Activated naive CD8-positive, alpha-beta T cell (primary cell): Measurements from ENCODE around the gene AFG3L2.
"Not testable (repeated sequence)": the region's sequence is repeated elsewhere in the genome, so short reads cannot be mapped to it uniquely, and the experiment has no call there.

Experiments used
- H3K27ac Mint-ChIP-seq: one replicate; pipeline ENCODE4 v1.8.0; 2021; ENCODE audit warnings: mixed read lengths
- H3K27me3 Mint-ChIP-seq: one replicate; pipeline ENCODE4 v1.8.0; 2021; ENCODE audit warnings: mixed read lengths
- H3K36me3 Mint-ChIP-seq: one replicate; pipeline ENCODE4 v1.8.0; 2021; ENCODE audit warnings: mixed read lengths
- H3K4me1 Mint-ChIP-seq: one replicate; pipeline ENCODE4 v1.8.0; 2021; ENCODE audit warnings: low read depth, mixed read lengths
- H3K4me3 Mint-ChIP-seq: one replicate; pipeline ENCODE4 v1.8.0; 2021; ENCODE audit warnings: mild to moderate bottlenecking, mixed read lengths
- H3K9me3 Mint-ChIP-seq: one replicate; pipeline ENCODE4 v1.8.0; 2021; ENCODE audit warnings: low read depth, mixed read lengths

The AFG3L2 gene

GRCh38 chr18:12406371-12407111 lies 29.5 kb upstream of the AFG3L2 start:
- H3K4me1 Mint-ChIP-seq: peaks cover 22% of the 10 kb centered on the region

GRCh38 chr18:12405066-12405465 lies 28.0 kb upstream of the AFG3L2 start:
- Mint-ChIP-seq H3K27me3 (peaks cover 22% of the 10 kb centered on the region), H3K36me3 (no peaks in the 10 kb centered on the region), H3K4me3 (no peak overlapping the region), H3K9me3 (no peaks in the 10 kb centered on the region), H3K4me1 (peaks cover 22% of the 10 kb centered on the region), H3K27ac (no peak overlapping the region)

More at GRCh38 chr18:12406371-12407111, 29.5 kb upstream of the AFG3L2 start:
- no peak overlapping the region for H3K27ac Mint-ChIP-seq
- H3K9me3 Mint-ChIP-seq: no peaks in the 10 kb centered on the region
- peaks cover 20% of the 10 kb centered on the region for H3K27me3 Mint-ChIP-seq
- H3K36me3 Mint-ChIP-seq: no peaks in the 10 kb centered on the region
- H3K4me3 Mint-ChIP-seq: peak overlapping the region; percentile 85

- Mint-ChIP-seq H3K4me1 (peaks cover 21% of the 10 kb centered on the region), H3K4me3 (no peak overlapping the region), H3K36me3 (no peaks in the 10 kb centered on the region), H3K27ac (no peak overlapping the region), H3K9me3 (no peaks in the 10 kb centered on the region), H3K27me3 (peaks cover 25% of the 10 kb centered on the region)
These were observed 26.8 kb upstream of the AFG3L2 start for GRCh38 chr18:12403601-12404506.

- H3K27ac Mint-ChIP-seq: no peak overlapping the region
- H3K4me3 Mint-ChIP-seq: no peak overlapping the region
- H3K36me3 Mint-ChIP-seq: no peaks in the 10 kb centered on the region
- H3K9me3 Mint-ChIP-seq: no peaks in the 10 kb centered on the region
- H3K27me3 Mint-ChIP-seq: peaks cover 32% of the 10 kb centered on the region
- peaks cover 10% of the 10 kb centered on the region for H3K4me1 Mint-ChIP-seq
These were observed 24.9 kb upstream of the AFG3L2 start for GRCh38 chr18:12401881-12402280.

GRCh38 chr18:12399231-12399630 lies 22.2 kb upstream of the AFG3L2 start:
- Mint-ChIP-seq H3K4me1 (no peaks in the 10 kb centered on the region), H3K9me3 (no peaks in the 10 kb centered on the region), H3K27me3 (peaks cover 30% of the 10 kb centered on the region), H3K36me3 (no peaks in the 10 kb centered on the region), H3K27ac (no peak overlapping the region), H3K4me3 (no peak overlapping the region)

GRCh38 chr18:12398625-12399024 lies 21.6 kb upstream of the AFG3L2 start:
- no peaks in the 10 kb centered on the region for H3K4me1 Mint-ChIP-seq
- peaks cover 26% of the 10 kb centered on the region for H3K27me3 Mint-ChIP-seq
- H3K27ac Mint-ChIP-seq: no peak overlapping the region
- no peaks in the 10 kb centered on the region for H3K36me3 Mint-ChIP-seq
- no peak overlapping the region for H3K4me3 Mint-ChIP-seq
- no peaks in the 10 kb centered on the region for H3K9me3 Mint-ChIP-seq

GRCh38 chr18:12397793-12398192 lies 20.8 kb upstream of the AFG3L2 start:
- Mint-ChIP-seq H3K4me1 (no peaks in the 10 kb centered on the region), H3K9me3 (no peaks in the 10 kb centered on the region), H3K27ac (no peak overlapping the region), H3K4me3 (no peak overlapping the region), H3K27me3 (peaks cover 22% of the 10 kb centered on the region), H3K36me3 (no peaks in the 10 kb centered on the region)

GRCh38 chr18:12397254-12397653 lies 20.2 kb upstream of the AFG3L2 start:
- Mint-ChIP-seq H3K9me3 (no peaks in the 10 kb centered on the region), H3K4me1 (no peaks in the 10 kb centered on the region), H3K4me3 (no peak overlapping the region), H3K27ac (no peak overlapping the region), H3K27me3 (peaks cover 19% of the 10 kb centered on the region), H3K36me3 (no peaks in the 10 kb centered on the region)

- Mint-ChIP-seq H3K36me3 (no peaks in the 10 kb centered on the region), H3K4me3 (no peak overlapping the region), H3K9me3 (no peaks in the 10 kb centered on the region), H3K4me1 (no peaks in the 10 kb centered on the region), H3K27ac (no peak overlapping the region), H3K27me3 (peaks cover 13% of the 10 kb centered on the region)
These were observed 17.4 kb upstream of the AFG3L2 start for GRCh38 chr18:12394428-12394827.

- peaks cover 11% of the 10 kb centered on the region for H3K27me3 Mint-ChIP-seq
- no peaks in the 10 kb centered on the region for H3K36me3 Mint-ChIP-seq
- no peaks in the 10 kb centered on the region for H3K4me1 Mint-ChIP-seq
- H3K4me3 Mint-ChIP-seq: no peak overlapping the region
- no peak overlapping the region for H3K27ac Mint-ChIP-seq
- H3K9me3 Mint-ChIP-seq: no peaks in the 10 kb centered on the region
These were observed 17.0 kb upstream of the AFG3L2 start for GRCh38 chr18:12393998-12394397.

- H3K4me1 Mint-ChIP-seq: no peaks in the 10 kb centered on the region
- no peaks in the 10 kb centered on the region for H3K9me3 Mint-ChIP-seq
- no peak overlapping the region for H3K4me3 Mint-ChIP-seq
- no peak overlapping the region for H3K27ac Mint-ChIP-seq
- no peaks in the 10 kb centered on the region for H3K36me3 Mint-ChIP-seq
- peaks cover 11% of the 10 kb centered on the region for H3K27me3 Mint-ChIP-seq
These were observed 16.5 kb upstream of the AFG3L2 start for GRCh38 chr18:12393510-12393909.

GRCh38 chr18:12391487-12392165 lies 14.6 kb upstream of the AFG3L2 start:
- Mint-ChIP-seq H3K27me3 (peaks cover 5% of the 10 kb centered on the region), H3K36me3 (no peaks in the 10 kb centered on the region), H3K27ac (no peak overlapping the region), H3K4me3 (no peak overlapping the region), H3K9me3 (no peaks in the 10 kb centered on the region), H3K4me1 (no peaks in the 10 kb centered on the region)

- H3K36me3 Mint-ChIP-seq: no peaks in the 10 kb centered on the region
- H3K27me3 Mint-ChIP-seq: no peaks in the 10 kb centered on the region
- no peaks in the 10 kb centered on the region for H3K4me1 Mint-ChIP-seq
- no peak overlapping the region for H3K27ac Mint-ChIP-seq
- H3K9me3 Mint-ChIP-seq: no peaks in the 10 kb centered on the region
- no peak overlapping the region for H3K4me3 Mint-ChIP-seq
These were observed 11.4 kb upstream of the AFG3L2 start for GRCh38 chr18:12388442-12388841.

GRCh38 chr18:12384261-12384660 lies 7.2 kb upstream of the AFG3L2 start:
- Mint-ChIP-seq H3K36me3 (no peaks in the 10 kb centered on the region), H3K9me3 (no peaks in the 10 kb centered on the region), H3K4me1 (no peaks in the 10 kb centered on the region), H3K27ac (no peak overlapping the region), H3K4me3 (no peak overlapping the region), H3K27me3 (no peaks in the 10 kb centered on the region)

GRCh38 chr18:12383759-12384158 lies 6.7 kb upstream of the AFG3L2 start:
- H3K27ac Mint-ChIP-seq, H3K4me1 Mint-ChIP-seq, H3K9me3 Mint-ChIP-seq, H3K27me3 Mint-ChIP-seq, H3K4me3 Mint-ChIP-seq, H3K36me3 Mint-ChIP-seq: not testable (repeated sequence)
